NCI-H345 treated with DMSO at 0.1 percent for 48 hours (cell line): Measurements from ENCODE around the gene OR2AT4.
"Not testable (repeated sequence)": the region's sequence is repeated elsewhere in the genome, so short reads cannot be mapped to it uniquely, and the experiment has no call there.

Experiments used
- DNase-seq: peaks from one replicate; lab custom pipeline; 2025; ENCODE audit not compliant: unreplicated experiment; lab: John Stamatoyannopoulos, UW

OR2AT4 gene

GRCh38 chr11:75103380-75104026 lies 6.8 kb upstream of the OR2AT4 start:
- DNase-seq: no peak

DNA sequence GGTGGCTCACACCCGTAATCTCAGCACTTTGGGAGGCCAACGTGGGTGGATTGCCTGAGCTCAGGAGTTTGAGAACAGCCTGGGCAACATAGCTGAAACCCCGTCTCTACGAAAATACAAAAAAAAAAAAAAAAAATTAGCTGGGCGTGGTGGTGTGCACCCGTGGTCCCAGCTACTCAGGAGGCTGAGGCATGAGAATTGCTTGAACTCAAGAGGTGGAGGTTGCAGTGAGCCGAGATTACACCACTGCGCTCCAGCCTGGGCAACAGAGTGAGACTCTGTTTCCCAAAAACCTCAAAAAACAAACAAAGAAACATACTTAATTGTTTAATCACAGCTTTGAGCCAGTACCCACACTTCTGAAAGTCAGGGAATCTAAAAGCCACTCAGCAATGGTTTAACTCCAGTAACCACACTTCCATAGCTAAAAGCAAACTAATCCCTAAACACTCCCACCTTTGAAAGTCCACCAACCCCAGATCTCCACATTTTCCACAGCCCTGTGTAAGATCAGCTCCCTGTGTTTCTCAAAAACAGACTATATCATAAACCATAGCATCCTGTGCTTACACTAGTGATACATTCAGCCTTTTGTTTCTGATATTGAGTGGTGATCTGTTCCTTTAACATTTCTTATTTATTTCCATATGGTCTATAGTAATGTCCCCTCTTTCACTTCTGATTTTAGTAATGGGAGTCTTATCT lies 4.9 kb upstream of the OR2AT4 start:
- DNase-seq: no peak

GRCh38 chr11:75100314-75100713 lies 3.6 kb upstream of the OR2AT4 start:
- DNase-seq: no peak

DNA sequence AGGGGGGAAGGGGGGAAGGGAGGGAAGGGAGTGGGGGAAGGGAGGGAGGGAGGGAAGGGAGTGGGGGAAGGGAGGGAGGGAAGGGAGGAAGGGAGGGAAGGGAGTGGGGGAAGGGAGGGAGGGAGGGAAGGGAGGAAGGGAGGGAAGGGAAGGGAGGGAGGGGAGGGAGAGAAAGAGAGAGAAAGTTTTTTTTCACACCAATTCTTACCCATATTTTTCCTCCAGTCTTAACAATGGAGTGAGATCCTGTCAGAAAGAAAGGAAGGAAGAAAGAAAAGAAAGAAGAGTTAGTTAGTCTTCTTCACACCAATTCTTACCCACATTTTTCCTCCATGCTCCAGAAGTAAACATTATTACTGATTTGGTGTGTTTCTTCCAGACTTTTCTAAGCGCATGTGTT lies 3.0 kb upstream of the OR2AT4 start:
- DNase-seq: no peak

- not testable (repeated sequence) for DNase-seq
Observed at GRCh38 chr11:75098835-75099439, 2.3 kb upstream of the OR2AT4 start.

DNA sequence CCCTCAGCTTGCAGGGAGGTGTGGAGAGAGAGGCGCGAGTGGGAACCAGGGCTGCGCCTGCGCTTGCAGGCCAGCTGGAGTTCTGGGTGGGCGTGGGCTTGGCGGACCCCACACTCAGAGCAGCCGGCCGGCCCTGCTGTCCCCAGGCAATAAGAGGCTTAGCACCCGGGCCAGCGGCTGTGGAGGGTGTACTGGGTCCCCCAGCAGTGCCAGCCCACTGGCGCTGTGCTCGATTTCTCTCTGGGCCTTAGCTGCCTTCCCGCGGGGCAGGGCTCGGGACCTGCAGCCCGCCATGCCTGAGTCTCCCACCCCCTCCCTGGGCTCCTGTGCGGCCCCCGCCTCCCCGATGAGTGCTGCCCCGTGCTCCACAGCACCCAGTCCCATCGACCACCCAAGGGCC lies 1.5 kb upstream of the OR2AT4 start:
- not testable (repeated sequence) for DNase-seq

DNA sequence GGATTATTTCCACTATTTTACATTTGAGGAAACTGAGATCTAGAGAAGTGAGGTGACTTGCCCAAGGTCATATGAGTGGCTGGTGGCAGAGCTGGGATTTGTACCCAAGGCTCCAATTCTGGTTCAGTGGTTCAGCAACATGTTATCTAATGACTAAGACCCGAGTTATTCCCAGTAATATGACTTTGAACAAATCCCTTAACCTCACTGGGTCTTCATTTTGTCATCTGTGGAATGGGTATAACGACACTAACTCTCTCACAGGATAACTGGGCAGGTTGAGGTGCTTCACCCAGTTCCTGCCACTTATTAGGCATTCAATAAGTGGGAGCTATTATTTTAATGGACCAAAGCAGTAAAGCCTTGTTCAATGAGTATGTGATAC lies 489 bp upstream of the OR2AT4 start:
- no peak for DNase-seq

GRCh38 chr11:75094382-75094781 lies 2.3 kb downstream of the OR2AT4 start:
- DNase-seq: not testable (repeated sequence)

DNA sequence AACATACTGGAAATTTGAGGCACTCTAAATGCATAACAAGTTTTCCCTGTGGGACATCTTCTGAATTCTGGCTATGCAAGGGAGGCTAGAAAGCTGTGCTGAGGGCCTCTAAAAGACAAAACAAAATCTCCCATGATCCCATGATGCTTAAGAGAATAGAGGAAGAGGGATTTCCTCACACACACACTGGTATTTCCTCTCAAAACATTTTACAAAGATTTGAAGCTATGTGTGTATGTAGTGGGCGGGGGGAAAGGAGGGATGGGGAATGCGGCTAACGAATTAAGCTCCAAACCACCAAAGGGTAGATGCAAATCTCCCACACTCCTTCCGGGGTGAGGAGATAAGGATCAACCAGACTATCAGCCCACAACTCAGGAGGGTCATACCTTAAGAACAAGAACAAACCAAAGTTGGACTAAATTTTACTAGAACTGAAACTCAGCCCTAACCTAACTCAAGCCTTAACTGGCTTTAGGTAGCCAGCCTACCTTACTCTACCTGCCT lies 6.0 kb downstream of the OR2AT4 start:
- no peak for DNase-seq

DNA sequence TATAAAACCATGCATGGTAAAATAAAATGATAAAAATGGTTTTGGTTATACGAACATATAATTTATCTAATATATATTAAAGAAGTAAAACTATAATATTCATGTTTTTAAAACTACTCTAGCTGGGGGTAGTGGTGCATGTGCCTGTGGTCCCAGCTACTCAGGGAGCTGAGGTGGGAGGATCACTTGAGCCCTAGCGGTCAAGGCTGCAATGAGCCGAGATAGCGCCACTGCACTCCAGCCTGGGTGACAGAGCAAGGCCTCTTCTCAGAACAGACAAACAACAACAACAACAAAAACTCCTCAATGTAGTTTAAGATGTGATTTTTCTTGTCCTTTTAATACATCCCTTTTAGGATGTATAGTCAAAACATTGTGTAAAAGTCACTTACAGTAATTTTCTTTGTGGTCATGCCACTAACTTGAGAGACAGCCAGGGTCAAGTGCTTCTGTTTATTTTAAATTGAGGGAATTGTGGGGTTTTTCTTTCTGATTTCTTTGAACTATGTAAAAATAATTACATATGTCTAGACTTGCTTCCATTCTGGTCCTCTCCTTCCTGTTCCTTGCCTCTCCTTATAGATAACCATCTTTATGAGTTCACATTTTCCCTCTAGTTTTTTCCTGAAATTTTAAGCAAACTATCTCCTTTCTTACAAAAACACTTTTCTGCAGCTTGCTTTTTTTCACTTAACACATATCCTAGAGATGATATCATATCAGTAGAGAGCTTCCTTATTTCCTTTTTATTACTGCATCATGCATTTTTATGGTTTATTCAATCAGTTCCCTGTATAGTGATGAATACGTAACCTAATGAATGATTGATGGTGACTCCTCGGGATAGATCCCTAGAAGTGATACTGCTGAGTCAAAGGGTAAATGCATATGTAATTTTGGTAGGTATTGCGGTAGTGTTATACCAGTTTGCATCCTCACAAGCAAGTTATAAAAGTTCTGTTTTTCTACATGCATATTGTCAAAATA lies 9.1 kb downstream of the OR2AT4 start:
- DNase-seq: no peak

GRCh38 chr11:75084883-75085282 lies 11.8 kb downstream of the OR2AT4 start:
- DNase-seq: no peak

GRCh38 chr11:75083217-75083605 lies 13.5 kb downstream of the OR2AT4 start:
- no peak for DNase-seq

GRCh38 chr11:75082601-75083216 lies 14.0 kb downstream of the OR2AT4 start:
- DNase-seq: no peak

- no peak for DNase-seq
Observed at GRCh38 chr11:75079546-75079945, 17.1 kb downstream of the OR2AT4 start.

DNA sequence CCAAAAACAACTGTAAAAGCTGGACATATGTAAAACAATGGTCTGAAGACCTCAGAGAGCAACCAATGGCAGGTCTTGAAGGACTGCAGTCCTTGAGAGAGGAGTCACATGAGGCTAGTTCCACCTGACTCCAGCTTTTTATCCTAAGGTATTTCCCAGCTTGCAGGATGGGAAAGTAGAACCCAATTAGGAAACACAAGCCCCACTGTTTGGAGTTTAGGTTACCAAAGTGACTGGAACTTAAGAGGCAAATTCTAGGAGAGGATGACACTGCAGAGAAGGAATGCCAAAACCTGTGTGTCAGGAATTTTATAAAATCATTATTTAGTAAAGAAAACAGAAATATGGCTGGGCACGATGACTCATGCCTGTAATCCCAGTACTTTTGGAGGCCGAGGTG lies 18.4 kb downstream of the OR2AT4 start:
- DNase-seq: no peak

GRCh38 chr11:75077316-75077715 lies 19.4 kb downstream of the OR2AT4 start:
- no peak for DNase-seq

DNA sequence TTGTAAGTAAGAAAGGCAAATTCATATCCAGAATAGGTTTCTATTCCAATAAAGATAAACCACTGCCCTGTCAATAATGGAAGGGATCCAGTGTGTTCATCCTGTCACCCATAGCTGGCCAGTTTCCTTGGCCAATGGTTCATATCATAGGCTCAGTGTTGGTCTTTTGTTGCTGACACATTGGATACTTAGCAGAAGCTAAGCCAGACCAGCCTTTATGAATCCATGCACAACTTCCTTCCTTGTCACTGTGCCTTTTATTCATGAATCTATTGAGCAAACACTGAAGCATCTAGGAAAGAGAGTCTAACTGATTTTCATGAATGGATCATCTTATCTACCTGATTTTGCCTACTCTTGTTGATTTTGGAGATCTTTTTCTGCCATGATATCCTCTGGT lies 20.0 kb downstream of the OR2AT4 start:
- no peak for DNase-seq

- DNase-seq: no peak
Observed at GRCh38 chr11:75073459-75074190, 23.1 kb downstream of the OR2AT4 start.

- no peak for DNase-seq
Observed at GRCh38 chr11:75072582-75072981, 24.1 kb downstream of the OR2AT4 start.

DNA sequence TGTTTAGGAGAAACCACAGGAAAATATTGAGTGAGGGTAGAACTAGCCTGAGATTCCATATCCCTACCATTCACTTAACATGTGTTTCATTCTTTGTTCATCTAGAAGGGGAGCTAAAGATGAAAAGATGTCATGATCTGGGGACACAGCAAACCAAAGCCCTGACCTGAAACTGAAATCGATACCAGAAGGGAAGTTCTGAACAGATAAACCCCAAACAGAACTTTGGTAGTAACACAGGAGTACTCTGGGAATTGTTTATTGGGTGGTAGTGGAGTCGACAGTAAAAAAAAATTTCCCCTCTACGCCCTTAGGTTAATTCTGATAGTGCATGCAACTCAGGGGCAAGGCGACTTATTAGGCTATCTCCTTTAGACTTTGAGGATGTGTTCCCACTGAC lies 27.2 kb downstream of the OR2AT4 start:
- DNase-seq: no peak
